Measurements from ENCODE around the gene CBLN2.

CBLN2 gene

DNA sequence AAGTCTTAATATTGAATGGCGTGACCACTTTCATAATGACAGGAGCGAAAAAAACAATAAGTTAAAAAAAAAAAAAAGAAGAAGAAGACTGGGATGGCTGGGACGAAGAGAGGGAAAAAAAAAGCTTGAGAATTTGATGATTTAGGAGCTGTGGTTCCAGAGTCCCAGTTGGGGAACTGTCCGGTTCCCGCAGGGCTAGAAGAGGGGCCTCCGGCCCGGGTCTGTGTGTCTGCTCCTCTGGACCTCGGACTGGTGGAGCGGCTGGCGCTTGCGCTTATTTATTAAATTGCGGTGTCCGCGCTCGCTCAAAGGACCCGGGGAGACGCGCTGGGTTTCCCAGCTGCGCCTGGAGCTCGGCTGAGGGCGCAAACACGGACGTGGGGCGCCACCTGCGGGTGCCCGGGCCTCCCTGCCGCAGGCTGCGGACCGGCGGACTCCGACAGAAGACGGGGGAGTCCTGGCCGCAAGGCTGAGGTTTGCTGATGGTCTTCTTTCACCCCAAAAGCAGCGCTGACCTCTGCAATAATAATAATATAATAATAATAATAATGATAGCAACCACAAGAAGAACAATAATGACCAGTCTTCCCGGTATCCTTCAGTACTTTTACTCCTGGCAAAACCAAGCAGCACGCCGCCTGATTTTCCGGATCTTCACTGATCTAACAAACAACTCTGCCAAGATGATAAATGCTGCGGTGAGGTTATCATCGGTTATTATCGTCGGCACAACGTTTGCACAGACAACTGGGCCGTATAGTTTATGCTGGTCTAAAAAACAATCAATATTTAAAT is at the start of gene CBLN2:
Gene CBLN2 (minus strand): TSS at position 251 of the 795 bp plus-strand sequence. CDS start 2,182 bp downstream, outside the sequence.
- no peak for TF ChIP-seq GATA3 (IDR thresholded peaks at IDR 0.05; ENCODE audit: low read depth, low read length)
- TF ChIP-seq GATA2 (IDR thresholded peaks at IDR 0.05; ENCODE audit: low read depth, low read length): peak; percentile 39

- TF ChIP-seq GATA2 (IDR thresholded peaks at IDR 0.05; ENCODE audit: low read depth, low read length) (no peak), GATA3 (IDR thresholded peaks at IDR 0.05; ENCODE audit: low read depth, low read length) (no peak)
Measured at GRCh38 chr18:72588360-72588759, 44.2 kb upstream of the CBLN2 start.

DNA sequence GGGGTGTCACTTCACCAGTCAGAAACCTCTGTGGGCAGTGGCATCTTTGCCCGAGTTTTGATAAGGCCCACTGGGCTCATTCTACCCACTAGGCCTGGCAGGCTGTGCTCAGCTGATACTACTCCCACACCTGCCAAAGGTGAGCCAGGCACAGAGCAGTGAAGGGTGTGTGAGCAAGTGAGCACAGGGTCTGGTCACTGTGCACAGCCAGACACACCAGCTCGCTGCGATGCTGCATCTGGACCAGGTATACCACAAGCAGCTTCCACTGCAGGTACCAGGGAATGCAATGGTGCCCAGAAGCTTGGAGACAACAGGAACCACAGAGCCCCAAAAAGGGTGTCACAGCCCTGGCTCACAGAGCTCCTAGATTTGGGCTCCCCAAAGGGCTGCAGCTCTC is 40.6 kb upstream of the CBLN2 start:
- TF ChIP-seq GATA3 (IDR thresholded peaks at IDR 0.05; ENCODE audit: low read depth, low read length) (no peak), GATA2 (IDR thresholded peaks at IDR 0.05; ENCODE audit: low read depth, low read length) (no peak)

GRCh38 chr18:72581976-72582375 is 37.8 kb upstream of the CBLN2 start:
- TF ChIP-seq GATA3 (IDR thresholded peaks at IDR 0.05; ENCODE audit: low read depth, low read length) (no peak), GATA2 (IDR thresholded peaks at IDR 0.05; ENCODE audit: low read depth, low read length) (no peak; the same call in 1 of the 2 replicates)

GRCh38 chr18:72572896-72573295 is 28.8 kb upstream of the CBLN2 start:
- TF ChIP-seq GATA3 (IDR thresholded peaks at IDR 0.05; ENCODE audit: low read depth, low read length) (no peak), GATA2 (IDR thresholded peaks at IDR 0.05; ENCODE audit: low read depth, low read length) (no peak)

GRCh38 chr18:72566290-72566689 is 22.1 kb upstream of the CBLN2 start:
- TF ChIP-seq GATA3 (IDR thresholded peaks at IDR 0.05; ENCODE audit: low read depth, low read length) (no peak), GATA2 (IDR thresholded peaks at IDR 0.05; ENCODE audit: low read depth, low read length) (no peak)

- TF ChIP-seq GATA3 (IDR thresholded peaks at IDR 0.05; ENCODE audit: low read depth, low read length) (no peak), GATA2 (IDR thresholded peaks at IDR 0.05; ENCODE audit: low read depth, low read length) (no peak)
Measured at GRCh38 chr18:72555968-72556367, 11.8 kb upstream of the CBLN2 start.

DNA sequence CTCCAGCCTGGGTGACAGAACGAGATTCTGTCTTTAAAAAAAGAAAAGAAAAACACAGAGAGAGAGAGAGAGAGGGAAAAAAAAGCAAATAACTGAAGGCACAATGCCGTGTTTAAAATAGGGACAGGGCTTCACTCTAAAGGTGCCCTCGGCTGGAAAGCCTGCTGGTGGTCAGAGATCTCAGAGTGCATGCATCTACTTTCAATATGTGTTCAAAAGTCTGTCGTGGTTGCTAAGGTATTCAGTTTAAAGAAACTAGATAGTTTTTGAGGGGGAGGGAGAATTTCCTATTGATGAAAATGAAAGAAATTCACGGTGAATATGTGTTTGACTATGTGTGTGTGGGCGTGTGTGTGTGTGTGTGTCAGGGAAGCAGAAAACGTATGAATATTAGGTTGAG is 11.0 kb upstream of the CBLN2 start:
- TF ChIP-seq GATA2 (IDR thresholded peaks at IDR 0.05; ENCODE audit: low read depth, low read length) (no peak), GATA3 (IDR thresholded peaks at IDR 0.05; ENCODE audit: low read depth, low read length) (no peak)

DNA sequence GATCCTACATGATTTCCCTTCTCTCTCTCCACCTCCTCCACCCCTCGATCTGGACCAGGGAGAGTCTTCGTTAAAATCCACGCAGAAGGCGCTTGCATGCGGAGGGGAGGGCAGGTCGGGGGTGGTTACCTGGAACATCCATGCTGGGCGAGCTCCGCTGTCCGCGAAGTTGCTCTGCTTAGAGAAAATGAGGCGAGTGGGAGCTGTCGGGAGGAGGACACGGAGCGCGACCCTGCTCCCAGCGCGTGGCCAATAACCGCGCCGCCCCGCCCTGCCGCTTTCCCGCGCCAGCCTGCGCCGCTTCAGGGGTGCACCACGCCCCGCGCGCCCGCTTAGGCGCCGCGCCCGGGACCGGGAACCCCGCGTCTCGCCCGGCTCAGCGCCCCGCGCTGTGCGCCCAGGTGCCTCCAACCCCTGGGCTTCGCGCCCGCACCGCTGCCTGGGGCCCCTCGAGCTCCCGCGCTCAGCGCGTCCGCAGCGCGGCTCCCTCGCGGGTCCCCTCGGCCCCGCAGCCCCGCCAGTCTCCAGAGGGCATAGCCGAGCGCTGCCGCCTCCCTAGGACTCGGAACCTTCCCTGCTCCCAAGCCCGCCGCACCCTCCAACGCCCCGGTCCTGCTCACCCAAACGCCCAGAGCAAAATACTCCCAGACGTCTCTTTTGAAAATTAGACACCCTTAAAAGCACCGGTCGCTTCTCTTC is 636 bp downstream of the CBLN2 start:
- TF ChIP-seq GATA3 (IDR thresholded peaks at IDR 0.05; ENCODE audit: low read depth, low read length) (no peak), GATA2 (IDR thresholded peaks at IDR 0.05; ENCODE audit: low read depth, low read length) (no peak)

GRCh38 chr18:72542984-72543356 is 1.2 kb downstream of the CBLN2 start:
- TF ChIP-seq GATA3 (IDR thresholded peaks at IDR 0.05; ENCODE audit: low read depth, low read length) (no peak), GATA2 (IDR thresholded peaks at IDR 0.05; ENCODE audit: low read depth, low read length) (no peak)

GRCh38 chr18:72542342-72542741 is 1.8 kb downstream of the CBLN2 start:
- TF ChIP-seq GATA2 (IDR thresholded peaks at IDR 0.05; ENCODE audit: low read depth, low read length) (no peak), GATA3 (IDR thresholded peaks at IDR 0.05; ENCODE audit: low read depth, low read length) (no peak)

GRCh38 chr18:72541871-72542332 is 2.2 kb downstream of the CBLN2 start:
- TF ChIP-seq GATA2 (IDR thresholded peaks at IDR 0.05; ENCODE audit: low read depth, low read length) (no peak), GATA3 (IDR thresholded peaks at IDR 0.05; ENCODE audit: low read depth, low read length) (no peak)

- no peak for TF ChIP-seq GATA2 (IDR thresholded peaks at IDR 0.05; ENCODE audit: low read depth, low read length)
- TF ChIP-seq GATA3 (IDR thresholded peaks at IDR 0.05; ENCODE audit: low read depth, low read length): no peak
Measured at GRCh38 chr18:72539901-72540300, 4.2 kb downstream of the CBLN2 start.

- TF ChIP-seq GATA2 (IDR thresholded peaks at IDR 0.05; ENCODE audit: low read depth, low read length) (no peak), GATA3 (IDR thresholded peaks at IDR 0.05; ENCODE audit: low read depth, low read length) (0 out of 2 replicates have a peak, but pooled peaks have one; percentile 19)
Measured at GRCh38 chr18:72530622-72531021, 13.5 kb downstream of the CBLN2 start.

DNA sequence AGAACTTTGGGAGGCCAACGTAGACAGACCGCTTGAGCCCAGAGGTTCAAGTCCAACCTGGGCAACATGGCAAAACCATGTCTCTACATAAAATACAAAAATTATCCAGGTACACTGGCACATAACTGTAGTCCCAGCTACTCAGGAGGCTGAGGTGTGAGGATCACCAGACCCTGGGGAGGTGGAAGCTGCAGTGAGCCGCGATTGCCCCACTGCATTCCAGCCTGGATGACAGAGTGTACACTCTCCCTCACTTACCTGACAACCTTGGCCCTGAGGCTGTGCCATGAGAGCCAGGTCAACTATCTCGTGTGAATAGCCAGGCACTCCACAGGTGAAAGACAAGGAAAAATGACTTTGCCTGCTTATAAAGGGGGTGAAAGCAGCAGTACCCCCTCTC is 39.3 kb downstream of the CBLN2 start:
- TF ChIP-seq GATA3 (IDR thresholded peaks at IDR 0.05; ENCODE audit: low read depth, low read length) (no peak), GATA2 (IDR thresholded peaks at IDR 0.05; ENCODE audit: low read depth, low read length) (no peak)

All from SH-SY5Y (cell line).